NCI-H1092 (cell line): ENCODE results near the gene SUPV3L1.
"Not testable (repeated sequence)": the region's sequence is repeated elsewhere in the genome, so short reads cannot be mapped to it uniquely, and the experiment has no call there.

ENCODE experiments used
- DNase-seq: peaks from one replicate; lab custom pipeline; 2025; lab: John Stamatoyannopoulos, UW

The SUPV3L1 gene

GRCh38 chr10:69179743-69180524, at the start of gene SUPV3L1:
TSS of gene SUPV3L1 (plus strand) at chr10:69180234. CDS start at chr10:69180292, 58 bp downstream.
- peak; percentile 91 for DNase-seq

- DNase-seq: no peak
Measured at GRCh38 chr10:69130251-69130650, 49.8 kb upstream of the SUPV3L1 start.

- no peak for DNase-seq
Measured at GRCh38 chr10:69139961-69140360, 40.1 kb upstream of the SUPV3L1 start.

GRCh38 chr10:69141304-69141703, 38.7 kb upstream of the SUPV3L1 start:
- DNase-seq: no peak

GRCh38 chr10:69142074-69142473, 38.0 kb upstream of the SUPV3L1 start:
- DNase-seq: not testable (repeated sequence)

GRCh38 chr10:69142983-69143382, 37.1 kb upstream of the SUPV3L1 start:
- DNase-seq: no peak

- DNase-seq: no peak
Measured at GRCh38 chr10:69145329-69145728, 34.7 kb upstream of the SUPV3L1 start.

GRCh38 chr10:69145864-69146263, 34.2 kb upstream of the SUPV3L1 start:
- DNase-seq: no peak

GRCh38 chr10:69146759-69147158, 33.3 kb upstream of the SUPV3L1 start:
- no peak for DNase-seq

GRCh38 chr10:69151984-69152383, 28.1 kb upstream of the SUPV3L1 start:
- no peak for DNase-seq

GRCh38 chr10:69153227-69153626, 26.8 kb upstream of the SUPV3L1 start:
- no peak for DNase-seq

GRCh38 chr10:69160809-69161241, 19.2 kb upstream of the SUPV3L1 start:
- DNase-seq: no peak

- DNase-seq: no peak
Measured at GRCh38 chr10:69168493-69168892, 11.5 kb upstream of the SUPV3L1 start.

GRCh38 chr10:69172241-69172982, 7.6 kb upstream of the SUPV3L1 start:
- DNase-seq: no peak

- not testable (repeated sequence) for DNase-seq
Measured at GRCh38 chr10:69175326-69175725, 4.7 kb upstream of the SUPV3L1 start.

- DNase-seq: no peak
Measured at GRCh38 chr10:69176823-69177222, 3.2 kb upstream of the SUPV3L1 start.

GRCh38 chr10:69179089-69179742, 818 bp upstream of the SUPV3L1 start:
- peak; percentile 13 for DNase-seq

- DNase-seq: no peak
Measured at GRCh38 chr10:69180525-69181204, 631 bp downstream of the SUPV3L1 start.

GRCh38 chr10:69181433-69181832, 1.4 kb downstream of the SUPV3L1 start:
- DNase-seq: no peak

GRCh38 chr10:69182005-69182404, 2.0 kb downstream of the SUPV3L1 start:
- DNase-seq: no peak

GRCh38 chr10:69186524-69186923, 6.5 kb downstream of the SUPV3L1 start:
- no peak for DNase-seq

GRCh38 chr10:69201045-69201444, 21.0 kb downstream of the SUPV3L1 start:
- DNase-seq: no peak
